ENCODE measurements around the gene TMEM130. TPM values are rescaled to one million over a fixed set of nuclear protein-coding genes. Genes with fewer than 3 reads are reported as not detected.

Gene TMEM130
- total RNA-seq, 2 experiments from 2014 or later, result 0.39 TPM; not detected in 1

DNA sequence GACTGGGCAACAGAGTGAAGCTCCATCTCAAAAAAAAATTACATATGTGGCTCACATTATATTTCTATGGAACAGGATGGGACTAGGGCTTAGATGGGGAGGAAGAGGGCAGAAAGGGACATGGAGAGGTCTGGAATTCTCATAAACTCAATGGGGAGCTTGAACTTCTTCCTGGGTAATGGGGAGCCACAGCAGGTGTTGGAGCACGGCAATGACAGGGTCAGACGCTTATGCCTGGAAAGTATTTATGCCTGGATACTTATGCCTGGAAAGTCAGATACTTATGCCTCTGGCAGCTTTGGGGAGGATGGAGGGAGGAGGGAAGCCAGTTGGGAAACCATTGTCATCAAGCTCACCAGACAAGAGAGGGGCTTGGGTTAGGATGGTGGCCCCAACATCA lies 36.8 kb downstream of the TMEM130 start:
- Mint-ChIP-seq H3K27me3 (peaks cover 6% of the 10 kb centered on the region), H3K4me3 (no peak overlapping the region), H3K4me1 (ENCODE audit: low read depth) (no peaks in the 10 kb centered on the region), H3K9me3 (no peaks in the 10 kb centered on the region), H3K27ac (no peak overlapping the region), H3K36me3 (ENCODE audit: low read depth) (no peaks in the 10 kb centered on the region)
- Histone ChIP-seq H3K27ac (ENCODE audit: low read depth in 1 of 2, low read length in 2 of 2) (no peak overlapping the region), H3K9me3 (ENCODE audit: control insufficient read depth in 1 of 2, insufficient read depth in 1 of 2, low read length in 2 of 2) (no peaks in the 10 kb centered on the region), H3K4me1 (ENCODE audit: insufficient read depth, low read length) (no peaks in the 10 kb centered on the region), H3K4me3 (ENCODE audit: low read length) (no peak overlapping the region), H3K36me3 (ENCODE audit: insufficient read depth, low read length) (no peaks in the 10 kb centered on the region), H3K27me3 (ENCODE audit: control insufficient read depth in 1 of 2, insufficient read depth in 2 of 2, low read length in 2 of 2) (peaks cover 2 to 6% of the 10 kb centered on the region in 2 experiments)
- ChIA-PET POLR2A (no interaction called here), CTCF (no interaction called here)
- no peak for ATAC-seq (ENCODE audit: poor library complexity)
- TF ChIP-seq, protein P1, sequence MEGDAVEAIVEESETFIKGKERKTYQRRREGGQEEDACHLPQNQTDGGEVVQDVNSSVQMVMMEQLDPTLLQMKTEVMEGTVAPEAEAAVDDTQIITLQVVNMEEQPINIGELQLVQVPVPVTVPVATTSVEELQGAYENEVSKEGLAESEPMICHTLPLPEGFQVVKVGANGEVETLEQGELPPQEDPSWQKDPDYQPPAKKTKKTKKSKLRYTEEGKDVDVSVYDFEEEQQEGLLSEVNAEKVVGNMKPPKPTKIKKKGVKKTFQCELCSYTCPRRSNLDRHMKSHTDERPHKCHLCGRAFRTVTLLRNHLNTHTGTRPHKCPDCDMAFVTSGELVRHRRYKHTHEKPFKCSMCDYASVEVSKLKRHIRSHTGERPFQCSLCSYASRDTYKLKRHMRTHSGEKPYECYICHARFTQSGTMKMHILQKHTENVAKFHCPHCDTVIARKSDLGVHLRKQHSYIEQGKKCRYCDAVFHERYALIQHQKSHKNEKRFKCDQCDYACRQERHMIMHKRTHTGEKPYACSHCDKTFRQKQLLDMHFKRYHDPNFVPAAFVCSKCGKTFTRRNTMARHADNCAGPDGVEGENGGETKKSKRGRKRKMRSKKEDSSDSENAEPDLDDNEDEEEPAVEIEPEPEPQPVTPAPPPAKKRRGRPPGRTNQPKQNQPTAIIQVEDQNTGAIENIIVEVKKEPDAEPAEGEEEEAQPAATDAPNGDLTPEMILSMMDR (IDR thresholded peaks at IDR 0.05), result no peak
- no peak for DNase-seq
- intact Hi-C loops (cut with DNase I, micrococcal nuclease), result no loop called here

- POLR2A ChIA-PET, result no interaction called here
- intact Hi-C loops (cut with DNase I, micrococcal nuclease), result no loop called here
- TF ChIP-seq, protein P1 (IDR thresholded peaks at IDR 0.05), result peak; percentile 55
Measured at GRCh38 chr7:98831641-98832221, 38.1 kb downstream of the TMEM130 start.

GRCh38 chr7:98830972-98831548 lies 38.8 kb downstream of the TMEM130 start:
- Histone ChIP-seq H3K4me1 (ENCODE audit: insufficient read depth, low read length) (no peaks in the 10 kb centered on the region), H3K27ac (ENCODE audit: low read depth in 1 of 2, low read length in 2 of 2) (no peak overlapping the region), H3K36me3 (ENCODE audit: insufficient read depth, low read length) (no peaks in the 10 kb centered on the region), H3K4me3 (ENCODE audit: low read length) (no peak overlapping the region), H3K9me3 (ENCODE audit: control insufficient read depth in 1 of 2, insufficient read depth in 1 of 2, low read length in 2 of 2) (peaks cover 0 to 4% of the 10 kb centered on the region in 2 experiments), H3K27me3 (ENCODE audit: control insufficient read depth in 1 of 2, insufficient read depth in 2 of 2, low read length in 2 of 2) (no peaks in the 10 kb centered on the region)
- TF ChIP-seq, protein P1 (IDR thresholded peaks at IDR 0.05), result no peak
- Mint-ChIP-seq H3K4me3 (no peak overlapping the region), H3K27ac (no peak overlapping the region), H3K4me1 (ENCODE audit: low read depth) (no peaks in the 10 kb centered on the region), H3K9me3 (no peaks in the 10 kb centered on the region), H3K36me3 (ENCODE audit: low read depth) (no peaks in the 10 kb centered on the region), H3K27me3 (peaks cover 6% of the 10 kb centered on the region)
- intact Hi-C loops (cut with DNase I, micrococcal nuclease), result no loop called here
- ChIA-PET POLR2A (no interaction called here), CTCF (no interaction called here)
- DNase-seq, result no peak
- no peak for ATAC-seq (ENCODE audit: poor library complexity)

More at GRCh38 chr7:98831641-98832221, 38.1 kb downstream of the TMEM130 start:
- Histone ChIP-seq H3K27me3 (ENCODE audit: control insufficient read depth in 1 of 2, insufficient read depth in 2 of 2, low read length in 2 of 2) (peaks cover 0 to 3% of the 10 kb centered on the region in 2 experiments), H3K27ac (ENCODE audit: low read depth in 1 of 2, low read length in 2 of 2) (no peak overlapping the region), H3K9me3 (ENCODE audit: control insufficient read depth in 1 of 2, insufficient read depth in 1 of 2, low read length in 2 of 2) (peaks cover 0 to 1% of the 10 kb centered on the region in 2 experiments), H3K4me1 (ENCODE audit: insufficient read depth, low read length) (no peaks in the 10 kb centered on the region), H3K36me3 (ENCODE audit: insufficient read depth, low read length) (no peaks in the 10 kb centered on the region), H3K4me3 (ENCODE audit: low read length) (no peak overlapping the region)
- H3K4me3 Mint-ChIP-seq, result no peak overlapping the region
- ATAC-seq (ENCODE audit: poor library complexity) (no peak), DNase-seq (peak in 12 of 14 experiments; percentile 5 to 53 (median 18))
- no peak overlapping the region for H3K27ac Mint-ChIP-seq
- H3K9me3 Mint-ChIP-seq, result no peaks in the 10 kb centered on the region
- no peaks in the 10 kb centered on the region for H3K4me1 Mint-ChIP-seq (ENCODE audit: low read depth)
- H3K36me3 Mint-ChIP-seq (ENCODE audit: low read depth), result no peaks in the 10 kb centered on the region
- H3K27me3 Mint-ChIP-seq, result peaks cover 6% of the 10 kb centered on the region
- CTCF ChIA-PET, result no interaction called here
